ENCODE data around the gene AFG3L2.

GRCh38 chr18:12336171-12336613 lies 40.8 kb downstream of the AFG3L2 start:
- TF ChIP-seq POLR2A (IDR thresholded peaks at IDR 0.05) = no peak
- no peak for TF ChIP-seq CTCF (IDR thresholded peaks at IDR 0.05)
- no peak for TF ChIP-seq POLR2AphosphoS5 (IDR thresholded peaks at IDR 0.05)
- TF ChIP-seq EP300 (IDR thresholded peaks at IDR 0.05) = no peak

All from sigmoid colon (tissue), 4 donors.